HG03575 (cell line): ENCODE results near the gene LIMK2.
"Not testable (repeated sequence)": the region's sequence is repeated elsewhere in the genome, so short reads cannot be mapped to it uniquely, and the experiment has no call there.

Experiments used
- ATAC-seq: cut with Tn5 transposase; IDR thresholded peaks from one replicate; pipeline ENCODE4 v1.9.1; 2021; ENCODE audit not compliant: unreplicated experiment, insufficient number of reproducible peaks, low FRiP score; ENCODE audit errors: extremely low read depth

The LIMK2 gene

DNA sequence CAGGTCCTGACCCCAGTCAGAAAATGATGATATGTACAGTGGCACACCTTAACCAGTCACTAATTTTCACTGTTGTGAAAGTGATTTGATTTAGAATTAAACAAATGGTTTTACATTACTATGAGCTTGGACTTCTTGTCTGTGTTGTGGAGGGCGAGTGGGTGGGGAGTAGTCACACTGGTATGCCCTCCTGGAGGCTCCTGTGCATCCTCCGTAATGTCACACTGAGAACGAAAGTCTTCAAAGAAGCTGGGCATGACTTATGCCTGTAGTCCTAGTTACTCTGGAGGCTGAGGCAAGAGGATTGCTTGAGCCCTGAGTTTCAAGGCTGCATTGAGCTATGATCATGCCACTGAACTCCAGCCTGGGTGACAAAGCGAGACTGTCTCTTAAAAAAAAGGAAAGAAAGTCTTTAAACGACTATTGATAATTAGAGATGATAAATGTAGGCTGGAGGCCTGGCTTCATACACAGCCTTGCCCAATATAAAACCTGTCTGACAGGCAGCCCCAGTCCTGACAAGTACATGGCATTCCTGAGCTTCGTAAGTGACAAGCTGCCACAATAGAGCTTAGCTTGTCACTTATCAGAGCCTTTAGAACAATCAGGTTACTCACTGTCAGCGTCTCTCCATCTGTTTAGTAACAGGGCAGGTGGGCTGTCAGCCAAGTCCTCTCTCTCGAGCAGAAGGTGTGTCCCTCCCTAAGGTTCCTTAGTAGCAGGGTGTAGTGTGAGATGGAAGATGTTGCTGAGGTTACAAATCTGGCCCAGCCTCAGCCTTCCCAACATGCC is 5.0 kb upstream of the LIMK2 start:
- no peak for ATAC-seq

DNA sequence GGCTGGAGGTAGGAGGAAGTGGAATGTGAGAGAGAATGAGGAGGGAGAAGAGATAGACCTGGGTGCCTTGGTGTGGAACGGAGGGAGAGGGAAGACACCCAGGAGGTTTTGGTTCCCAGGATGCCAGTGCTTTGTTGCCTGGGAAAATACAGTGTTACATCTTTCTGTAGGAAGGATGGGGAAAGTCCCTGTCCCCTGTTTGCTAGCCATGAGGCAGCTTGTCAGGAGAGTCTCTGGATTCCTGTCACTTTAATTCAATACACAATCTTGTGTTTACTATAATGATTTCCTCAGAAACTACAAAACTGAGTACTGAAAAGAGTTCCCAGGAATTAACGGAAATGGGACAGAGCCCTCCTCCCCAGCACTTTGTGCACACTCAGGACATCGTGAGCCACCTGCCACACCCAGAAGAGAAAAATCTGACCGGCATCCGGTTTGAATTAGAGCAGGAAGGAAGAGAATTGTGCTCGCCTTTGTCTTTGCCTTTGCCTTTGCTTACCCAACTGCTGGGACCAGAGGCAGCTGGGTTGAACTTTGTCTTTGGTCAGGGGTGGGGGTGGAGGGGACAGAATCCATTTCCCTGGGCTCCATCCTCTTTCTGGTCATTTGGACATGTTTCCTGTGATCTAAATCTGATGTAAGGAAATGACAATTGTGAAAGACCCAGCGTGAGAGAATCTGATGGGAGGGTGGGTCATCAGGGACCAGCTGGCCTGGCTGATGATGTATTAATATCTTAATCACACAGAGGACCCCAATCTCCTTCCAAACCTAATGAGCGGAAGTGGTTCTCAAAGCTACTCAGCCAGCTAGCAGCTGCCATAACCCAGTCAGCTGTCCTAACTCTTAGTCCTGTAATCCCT is 1.3 kb upstream of the LIMK2 start:
- no peak for ATAC-seq

DNA sequence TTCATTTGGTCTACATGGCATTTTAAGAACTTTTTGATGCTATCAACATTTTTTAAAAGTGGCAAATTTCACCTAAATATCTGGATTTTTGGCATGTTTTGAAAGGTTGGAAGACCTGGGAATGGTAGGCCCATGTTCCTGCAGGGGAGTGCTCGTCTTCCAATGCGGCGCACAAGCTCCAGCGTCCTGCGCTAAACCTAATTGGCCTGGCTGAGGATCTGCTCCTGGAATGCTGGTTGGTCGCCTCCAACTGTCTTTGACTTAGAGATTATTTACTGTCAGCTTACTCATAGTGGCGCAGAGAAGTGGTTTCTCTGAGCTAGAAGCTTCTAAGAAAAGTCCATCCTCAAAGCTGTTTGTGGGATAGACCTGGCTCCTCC is 626 bp upstream of the LIMK2 start:
- no peak for ATAC-seq

DNA sequence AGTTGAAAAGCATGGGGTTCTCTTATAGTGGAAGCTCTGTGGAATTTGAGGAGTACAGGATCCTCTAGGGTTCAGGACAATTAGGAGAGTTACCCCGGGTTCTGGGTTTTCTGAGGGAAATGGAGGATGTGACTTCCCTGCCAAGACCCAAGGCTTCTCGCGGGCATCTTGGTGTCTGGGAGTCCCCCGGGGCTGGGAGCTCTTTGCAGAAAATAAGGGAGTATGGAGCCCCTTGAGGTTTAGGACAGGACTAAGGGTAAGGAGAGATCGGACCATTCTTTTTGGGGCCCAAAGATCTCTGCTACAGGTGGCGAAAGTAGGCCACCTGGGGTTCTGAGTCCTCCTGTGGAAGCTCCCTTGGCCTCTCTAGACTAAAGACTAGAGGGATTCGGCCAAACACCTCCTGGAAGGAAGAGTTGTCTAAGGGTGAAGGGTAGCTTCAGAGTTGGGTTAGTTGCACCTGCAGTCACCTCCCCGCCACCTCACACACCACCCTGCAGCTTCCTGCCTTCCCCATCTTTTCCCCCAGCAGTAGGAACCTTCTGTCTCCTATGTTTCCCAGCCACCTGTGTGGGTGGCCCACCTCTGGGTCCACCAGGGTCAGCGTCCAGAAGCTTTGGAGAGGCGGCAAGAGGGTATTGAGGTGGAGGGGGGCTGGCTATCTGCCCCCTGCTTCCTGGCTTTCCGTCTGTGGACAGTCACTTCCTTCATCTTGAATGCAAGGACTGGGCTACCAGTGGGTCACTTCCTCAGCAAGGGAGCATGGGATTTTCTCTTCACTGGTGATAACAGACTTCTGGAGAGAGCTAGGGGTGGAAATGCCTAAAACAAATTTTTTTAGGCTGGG is 908 bp downstream of the LIMK2 start:
- ATAC-seq = no peak

DNA sequence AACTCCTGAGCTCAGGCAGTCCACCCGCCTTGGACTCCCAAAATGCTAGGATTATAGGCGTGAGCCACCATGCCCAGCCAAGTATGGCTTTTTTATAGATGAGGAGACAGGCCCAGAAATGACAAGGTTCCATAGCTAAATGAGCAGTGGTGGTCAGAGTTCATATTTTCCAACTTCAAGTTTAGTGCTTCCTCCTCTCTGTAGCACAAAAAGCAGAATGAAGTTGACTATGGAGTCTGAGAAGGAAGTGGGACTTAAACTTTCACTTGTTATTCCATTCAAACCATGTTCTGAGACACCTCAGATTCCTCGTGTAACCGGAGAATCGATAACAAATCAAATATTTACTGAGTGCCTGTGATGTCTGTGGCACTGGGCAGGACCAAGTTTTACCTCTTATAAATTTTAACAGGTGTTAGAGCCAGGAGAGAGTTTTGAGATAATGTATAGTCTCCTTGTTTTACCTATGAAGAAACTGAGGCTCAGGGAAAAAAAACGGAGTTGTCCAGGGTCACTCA is 3.0 kb downstream of the LIMK2 start:
- no peak for ATAC-seq

DNA sequence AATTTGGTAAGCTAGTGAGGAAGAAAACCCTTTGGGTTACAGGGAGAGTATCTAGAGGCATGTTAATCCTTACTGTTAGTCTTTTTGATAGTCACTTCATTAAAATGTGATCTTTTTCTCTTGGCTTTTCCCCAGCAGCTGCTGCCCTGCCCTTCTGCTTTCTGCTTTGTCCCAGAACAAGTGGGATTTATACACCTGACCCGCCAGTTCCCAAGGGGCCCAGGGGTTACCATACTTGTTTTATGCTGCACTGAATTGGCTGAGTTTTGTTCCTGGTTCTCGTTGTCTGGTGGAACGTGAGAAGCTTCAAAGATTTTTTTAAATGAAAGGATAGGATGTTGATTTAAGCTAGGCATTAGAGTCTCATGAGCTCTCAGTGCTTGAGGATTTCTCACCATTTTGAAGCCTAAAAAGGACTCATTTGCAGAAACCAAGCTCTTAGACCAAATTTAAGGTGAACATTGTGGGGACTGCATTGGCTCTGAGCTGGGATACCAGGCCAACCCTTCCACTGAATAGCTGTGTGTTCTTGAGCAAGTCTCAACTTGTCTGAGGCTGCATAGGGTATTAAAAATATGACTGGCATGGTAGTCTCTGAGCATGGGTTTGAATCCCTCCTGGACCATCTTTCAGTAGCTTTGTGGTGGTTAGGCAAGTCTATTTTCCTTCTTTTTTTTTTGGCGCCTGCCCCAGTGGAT is 6.6 kb downstream of the LIMK2 start:
- ATAC-seq = no peak

DNA sequence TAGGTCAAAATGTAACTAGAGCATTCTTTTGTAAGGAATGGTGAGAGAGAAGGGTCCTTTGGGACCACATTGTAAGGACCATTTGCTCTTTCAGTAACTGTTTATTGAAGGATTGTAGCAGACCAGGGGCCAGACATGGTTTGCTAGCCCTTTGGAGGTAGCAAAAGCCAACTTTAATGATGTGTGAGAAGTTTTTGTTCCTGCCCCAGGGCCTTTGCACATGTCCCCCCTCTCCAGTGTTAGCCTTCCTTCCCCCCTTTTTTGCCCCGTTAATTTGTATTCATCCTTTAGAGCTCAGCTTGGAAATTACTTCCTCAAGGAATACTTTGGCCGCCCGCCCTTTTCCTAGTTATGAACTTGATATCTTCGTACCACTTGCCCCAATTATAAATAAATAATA is 9.0 kb downstream of the LIMK2 start:
- no peak for ATAC-seq

DNA sequence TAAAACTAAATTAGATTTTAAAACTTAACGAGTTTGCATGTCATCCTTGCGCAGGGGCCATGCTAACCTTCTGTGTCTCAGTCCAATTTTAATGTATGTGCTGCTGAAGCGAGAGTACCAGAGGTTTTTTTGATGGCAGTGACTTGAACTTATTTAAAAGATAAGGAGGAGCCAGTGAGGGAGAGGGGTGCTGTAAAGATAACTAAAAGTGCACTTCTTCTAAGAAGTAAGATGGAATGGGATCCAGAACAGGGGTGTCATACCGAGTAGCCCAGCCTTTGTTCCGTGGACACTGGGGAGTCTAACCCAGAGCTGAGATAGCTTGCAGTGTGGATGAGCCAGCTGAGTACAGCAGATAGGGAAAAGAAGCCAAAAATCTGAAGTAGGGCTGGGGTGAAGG is 10.6 kb downstream of the LIMK2 start:
- ATAC-seq = no peak

DNA sequence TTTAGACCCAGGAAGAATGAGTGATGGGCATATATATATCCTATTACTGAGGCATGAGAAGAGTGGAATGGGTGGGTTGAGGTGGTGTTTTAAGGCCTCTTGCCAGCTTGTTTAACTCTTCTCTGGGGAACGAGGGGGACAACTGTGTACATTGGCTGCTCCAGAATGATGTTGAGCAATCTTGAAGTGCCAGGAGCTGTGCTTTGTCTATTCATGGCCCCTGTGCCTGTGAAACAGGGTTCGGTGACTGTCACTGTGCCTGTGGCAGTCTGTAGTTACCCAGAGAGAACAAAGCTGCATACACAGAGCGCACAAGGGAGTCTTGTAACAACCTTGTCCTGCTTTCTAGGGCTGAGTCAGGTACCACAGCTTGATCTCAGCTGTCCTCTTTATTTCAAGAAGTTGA is 11.7 kb downstream of the LIMK2 start:
- no peak for ATAC-seq

DNA sequence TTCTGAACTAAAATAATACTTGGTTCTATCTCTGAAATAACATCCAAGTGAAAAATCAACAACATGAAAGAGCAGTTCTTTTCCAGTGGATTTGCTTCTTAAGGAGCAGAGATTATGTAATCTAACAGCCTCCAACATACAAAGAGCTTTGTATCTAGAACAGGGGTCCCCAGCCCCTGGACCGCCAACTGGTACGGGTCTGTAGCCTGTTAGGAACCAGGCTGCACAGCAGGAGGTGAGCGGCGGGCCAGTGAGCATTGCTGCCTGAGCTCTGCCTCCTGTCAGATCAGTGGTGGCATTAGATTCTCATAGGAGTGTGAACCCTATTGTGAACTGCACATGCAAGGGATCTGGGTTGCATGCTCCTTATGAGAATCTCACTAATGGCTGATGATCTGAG is 12.6 kb downstream of the LIMK2 start:
- not testable (repeated sequence) for ATAC-seq

DNA sequence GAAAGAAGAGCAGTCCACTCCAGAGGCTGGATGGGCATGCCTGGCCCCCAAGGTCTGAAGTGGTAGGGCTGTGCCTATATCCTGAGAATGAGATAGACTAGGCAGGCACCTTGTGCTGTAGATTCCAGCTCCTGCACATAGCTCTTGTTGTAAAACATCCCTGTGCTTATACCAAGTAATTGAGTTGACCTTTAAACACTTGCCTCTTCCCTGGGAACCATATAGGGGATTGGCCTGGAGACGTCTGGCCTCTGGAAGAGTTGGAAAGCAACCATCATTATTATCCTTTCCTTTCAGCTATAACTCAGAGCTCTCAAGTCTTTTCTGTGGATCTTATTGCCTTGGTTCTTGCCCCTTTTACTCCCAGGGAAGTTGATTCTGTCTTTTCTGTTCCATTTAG is 15.1 kb downstream of the LIMK2 start:
- ATAC-seq = no peak

DNA sequence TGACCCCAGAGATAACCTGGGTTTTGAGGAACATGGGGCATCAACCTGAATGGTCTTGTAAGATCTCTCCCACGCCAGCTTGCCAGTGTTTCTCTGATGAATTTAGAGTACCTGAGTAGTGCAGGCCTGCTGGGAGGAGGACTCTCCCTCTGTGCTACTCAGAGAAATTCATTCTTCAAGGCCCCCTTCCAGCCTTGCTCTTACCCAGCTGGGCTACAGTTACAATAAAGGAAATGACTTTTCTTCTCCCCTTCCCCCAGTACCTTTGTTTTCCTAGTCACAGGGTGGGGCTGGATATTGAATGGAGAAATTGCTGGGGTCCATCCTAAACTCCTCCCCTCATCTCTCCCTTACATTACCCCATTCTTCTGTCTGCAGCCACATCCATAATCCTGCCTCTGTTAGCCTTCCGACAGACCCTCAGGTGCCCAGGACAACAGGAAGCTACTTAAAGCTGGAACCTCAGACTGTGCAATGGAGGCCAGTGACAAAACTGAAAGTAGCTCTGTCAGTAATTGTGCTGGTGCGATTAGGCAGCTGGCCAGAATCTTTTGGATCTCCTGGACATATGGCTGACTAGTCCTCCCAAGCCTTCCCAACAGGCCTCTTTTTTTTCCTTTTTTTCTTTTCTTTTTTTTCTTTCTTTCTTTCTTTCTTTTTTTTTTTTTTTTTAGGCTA is 17.4 kb downstream of the LIMK2 start:
- ATAC-seq = no peak

DNA sequence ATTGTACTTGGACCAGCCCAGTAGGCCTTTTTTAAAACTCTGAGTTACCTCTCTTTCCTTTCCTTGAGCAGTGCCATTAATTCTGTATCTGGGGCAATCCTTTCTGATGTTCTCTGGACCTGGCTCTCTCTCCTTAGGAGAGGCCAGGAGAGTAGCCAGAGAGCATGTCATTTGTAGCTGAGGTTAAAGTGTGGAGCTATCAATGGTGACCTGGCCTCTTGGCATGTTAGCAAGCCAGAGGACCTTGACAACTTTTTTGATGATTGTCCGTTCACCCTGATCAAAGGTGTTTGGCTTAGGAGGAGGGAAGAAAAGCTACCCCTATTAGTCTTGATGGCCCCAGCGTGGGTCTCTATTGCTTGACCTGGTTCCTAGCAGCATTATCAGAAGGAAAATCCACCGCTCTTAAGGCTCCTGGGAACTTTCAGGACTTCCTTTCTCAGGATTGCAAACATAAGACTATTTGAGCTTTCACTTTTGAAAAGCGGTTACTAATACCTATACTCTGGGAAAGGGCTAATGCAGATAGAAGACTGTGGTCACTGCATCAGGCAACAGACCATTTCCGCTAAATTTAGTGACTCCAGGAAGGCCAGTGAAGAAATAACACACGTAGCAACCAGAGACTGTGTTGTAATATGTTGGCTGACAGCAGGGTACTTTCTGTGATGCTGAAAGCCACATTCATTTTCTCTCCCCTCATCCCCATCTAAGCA is 18.2 kb downstream of the LIMK2 start:
- ATAC-seq = no peak

DNA sequence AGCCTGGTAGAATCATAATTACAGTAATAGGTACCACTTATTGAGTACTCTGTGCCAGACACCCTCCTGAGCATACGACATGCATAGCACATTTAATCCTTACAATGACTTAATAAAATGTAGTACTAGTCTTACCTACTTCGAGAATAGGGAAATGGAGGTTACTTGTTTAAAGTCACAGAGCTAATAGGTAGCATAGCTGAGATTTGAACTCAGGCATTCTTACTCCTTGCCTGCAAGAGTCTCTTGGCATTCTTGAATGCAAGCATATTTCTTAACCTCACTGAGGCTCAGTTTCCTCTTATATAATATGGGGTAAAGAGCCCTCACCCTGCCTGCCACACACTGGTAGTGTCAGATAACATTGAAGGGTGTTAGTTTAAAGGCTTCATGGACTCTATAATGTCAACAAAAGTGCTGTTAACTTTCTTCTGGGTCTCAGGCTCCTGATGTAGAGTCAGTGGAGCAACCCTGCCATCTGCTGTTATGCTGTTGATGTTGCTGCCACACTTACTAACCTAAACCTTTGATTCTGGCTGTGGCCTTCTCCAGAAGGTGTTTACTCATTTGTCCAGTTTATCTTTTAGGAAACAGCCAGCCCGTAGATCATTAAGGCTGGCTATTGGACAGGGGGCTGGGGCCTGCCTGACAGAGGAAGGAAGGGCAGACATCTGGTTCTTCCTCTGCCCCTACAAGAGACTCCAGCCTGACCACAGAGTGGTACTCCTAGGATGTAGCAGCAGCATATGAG is 18.9 kb downstream of the LIMK2 start:
- ATAC-seq = no peak

DNA sequence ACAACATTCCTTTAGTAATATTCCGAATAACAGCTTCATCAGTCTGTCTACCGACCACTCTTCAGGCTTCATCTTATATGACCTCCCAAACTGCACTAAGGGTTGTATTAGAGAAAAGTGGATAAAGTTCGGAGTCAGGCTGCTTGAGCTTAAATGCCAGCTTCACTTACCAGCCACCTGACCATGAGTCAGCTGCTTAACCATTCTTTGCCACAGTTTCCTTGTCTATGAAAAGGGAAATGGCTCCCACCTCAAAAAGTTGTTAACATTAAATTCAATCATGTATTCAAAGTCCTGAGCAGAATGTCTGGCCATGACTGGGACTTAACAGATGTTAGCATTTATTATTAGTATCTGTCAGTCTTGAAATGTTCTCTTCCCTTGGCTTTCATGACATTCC is 20.9 kb downstream of the LIMK2 start:
- ATAC-seq = no peak

DNA sequence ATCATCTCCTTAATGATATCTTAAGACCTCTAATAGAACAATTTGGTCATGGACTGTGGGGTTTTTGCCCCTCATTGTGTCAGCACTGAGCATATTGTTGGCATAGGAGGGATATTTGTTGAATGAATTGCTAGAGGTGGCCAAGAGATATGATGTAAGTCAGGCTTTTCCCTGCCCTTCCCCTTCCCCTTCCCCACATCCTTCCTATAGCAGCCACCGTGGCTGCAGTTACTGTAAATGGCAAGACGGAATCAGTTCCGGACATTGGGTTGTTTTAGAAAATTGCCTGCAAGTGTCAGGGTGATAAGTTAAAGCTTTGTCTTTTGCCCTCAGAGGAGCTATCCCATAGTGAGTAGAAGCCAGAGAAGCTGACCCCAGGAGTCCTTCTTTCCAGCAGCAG is 23.0 kb downstream of the LIMK2 start:
- no peak for ATAC-seq

DNA sequence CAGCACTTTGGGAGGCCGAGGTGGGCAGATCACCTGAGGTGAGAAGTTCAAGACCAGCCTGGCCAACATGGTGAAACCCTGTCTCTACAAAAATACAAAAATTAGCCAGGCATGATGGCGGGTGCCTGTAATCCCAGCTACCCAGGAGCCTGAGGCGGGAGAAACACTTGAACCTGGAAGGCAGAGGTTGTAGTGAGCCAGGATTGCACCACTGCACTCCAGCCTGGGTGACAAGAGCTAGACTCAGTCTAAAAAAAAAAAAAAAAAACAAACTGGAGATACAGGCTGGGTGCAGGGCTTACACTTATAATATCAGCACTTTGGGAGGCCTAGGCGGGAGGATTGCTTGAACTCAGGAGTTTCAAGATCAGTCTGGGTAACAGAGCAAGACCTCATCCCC is 23.9 kb downstream of the LIMK2 start:
- not testable (repeated sequence) for ATAC-seq
